BE2C (cell line): ENCODE data around the gene ZNF805.
A peak's percentile ranks its signal among the peaks of the same experiment; 100 is the strongest.

Source experiments
- DNase-seq: peaks from one replicate; pipeline ENCODE4 v3.0.0-alpha.2; 2020
- H3K27me3 ChIP-seq: fragments of 250-450 bp; sonication (Bioruptor Pico); 2 replicates; pipeline ENCODE4 v1.5.1; 2020; ENCODE audit warnings: mild to moderate bottlenecking
- H3K36me3 ChIP-seq: fragments of 250-450 bp; sonication (Bioruptor Pico); 2 replicates; pipeline ENCODE4 v1.5.1; 2020; ENCODE audit warnings: mild to moderate bottlenecking
- H3K4me1 ChIP-seq: fragments of 250-450 bp; sonication (Bioruptor Pico); 2 replicates; pipeline ENCODE4 v1.5.1; 2020
- H3K4me3 ChIP-seq: 2 replicates; pipeline ENCODE4 v1.5.1; 2011; ENCODE audit warnings: low read depth, low read length
- H3K9me3 ChIP-seq: fragments of 250-450 bp; sonication (Bioruptor Pico); 2 replicates; pipeline ENCODE4 v1.5.1; 2020
- CTCF ChIP-seq: IDR thresholded peaks from 2 replicates; pipeline ENCODE4 v1.5.1; 2012; ENCODE audit warnings: mild to moderate bottlenecking, low read depth, low read length

ZNF805 gene

GRCh38 chr19:57241176-57241575 lies 744 bp downstream of the ZNF805 start:
- H3K27me3 ChIP-seq: no peaks in the 10 kb centered on the region
- no peaks in the 10 kb centered on the region for H3K9me3 ChIP-seq
- H3K4me3 ChIP-seq: peak overlapping the region; percentile 98
- H3K36me3 ChIP-seq: peaks cover 11% of the 10 kb centered on the region
- no peaks in the 10 kb centered on the region for H3K4me1 ChIP-seq
- no peak for TF ChIP-seq CTCF
- DNase-seq: no peak

GRCh38 chr19:57242821-57243220 lies 2.4 kb downstream of the ZNF805 start:
- no peaks in the 10 kb centered on the region for H3K4me1 ChIP-seq
- H3K9me3 ChIP-seq: no peaks in the 10 kb centered on the region
- no peaks in the 10 kb centered on the region for H3K27me3 ChIP-seq
- no peak for TF ChIP-seq CTCF
- H3K36me3 ChIP-seq: peaks cover 16% of the 10 kb centered on the region
- no peak overlapping the region for H3K4me3 ChIP-seq
- DNase-seq: no peak

- Histone ChIP-seq H3K4me3 (no peak overlapping the region), H3K4me1 (no peaks in the 10 kb centered on the region)
Measured at GRCh38 chr19:57244513-57244912, 4.1 kb downstream of the ZNF805 start.

GRCh38 chr19:57245066-57245465 lies 4.6 kb downstream of the ZNF805 start:
- no peak for DNase-seq
- no peaks in the 10 kb centered on the region for H3K27me3 ChIP-seq
- TF ChIP-seq CTCF: no peak
- H3K4me1 ChIP-seq: no peaks in the 10 kb centered on the region
- peaks cover 27% of the 10 kb centered on the region for H3K36me3 ChIP-seq
- H3K9me3 ChIP-seq: no peaks in the 10 kb centered on the region
- H3K4me3 ChIP-seq: no peak overlapping the region

More at GRCh38 chr19:57244513-57244912, 4.1 kb downstream of the ZNF805 start:
- no peak for TF ChIP-seq CTCF
- Histone ChIP-seq H3K9me3 (no peaks in the 10 kb centered on the region), H3K36me3 (peaks cover 27% of the 10 kb centered on the region), H3K27me3 (no peaks in the 10 kb centered on the region)
- no peak for DNase-seq

GRCh38 chr19:57245959-57246358 lies 5.5 kb downstream of the ZNF805 start:
- H3K4me3 ChIP-seq: no peak overlapping the region
- H3K36me3 ChIP-seq: peaks cover 34% of the 10 kb centered on the region
- H3K27me3 ChIP-seq: no peaks in the 10 kb centered on the region
- no peak for TF ChIP-seq CTCF
- H3K9me3 ChIP-seq: no peaks in the 10 kb centered on the region
- no peak for DNase-seq
- H3K4me1 ChIP-seq: no peaks in the 10 kb centered on the region

- Histone ChIP-seq H3K4me1 (no peaks in the 10 kb centered on the region), H3K36me3 (peaks cover 50% of the 10 kb centered on the region), H3K4me3 (no peak overlapping the region), H3K27me3 (no peaks in the 10 kb centered on the region), H3K9me3 (no peaks in the 10 kb centered on the region)
- no peak for TF ChIP-seq CTCF
- no peak for DNase-seq
Measured at GRCh38 chr19:57248646-57249045, 8.2 kb downstream of the ZNF805 start.
